Inflammatory macrophage treated with lipopolysaccharide for 1 hour (primary cell): ENCODE results near the gene MPC2.
A peak's percentile ranks its signal among the peaks of the same experiment; 100 is the strongest.
"Not testable (repeated sequence)": the region's sequence is repeated elsewhere in the genome, so short reads cannot be mapped to it uniquely, and the experiment has no call there.

Experiments used
- DNase-seq, 2 donors: peaks; one replicate each; pipeline ENCODE4 v3.0.0-alpha.2; 2020 to 2022

The MPC2 gene

DNA sequence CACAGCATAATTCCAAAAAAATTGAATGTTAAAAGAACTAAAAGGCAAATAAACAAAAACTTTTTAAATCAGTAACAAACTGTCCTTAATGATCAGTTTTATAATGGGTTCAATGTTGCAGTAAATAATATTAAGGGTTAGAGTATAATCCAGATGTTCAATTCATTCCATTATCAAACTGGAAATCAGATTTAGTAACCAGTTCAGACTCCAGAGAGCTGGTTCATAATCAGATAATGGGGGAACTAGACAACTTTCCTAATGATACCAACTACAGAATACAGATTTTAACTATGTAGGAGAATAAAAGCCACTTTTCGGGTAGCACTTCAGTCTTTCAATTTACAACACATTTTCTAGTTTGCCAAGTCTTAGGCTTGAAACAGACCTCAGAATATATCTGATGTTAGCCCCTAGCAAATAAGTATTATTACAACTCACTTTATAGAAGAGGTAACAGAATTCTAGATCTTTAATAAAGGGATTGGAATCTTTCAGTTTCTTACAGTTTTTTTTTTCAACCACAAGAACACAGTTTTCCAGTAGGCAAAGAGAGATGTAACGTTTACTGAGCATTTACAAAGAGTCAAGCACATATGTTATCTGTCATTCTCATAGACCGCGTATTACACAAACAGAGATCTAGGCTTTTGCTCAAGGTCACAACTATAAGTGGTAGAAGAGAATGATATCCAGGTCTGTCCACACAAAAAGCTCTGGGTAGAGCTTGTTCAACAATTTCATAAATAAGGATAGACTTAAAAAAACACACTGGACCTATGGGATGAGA, 2.3 kb downstream of the MPC2 start:
- no peak for DNase-seq

DNA sequence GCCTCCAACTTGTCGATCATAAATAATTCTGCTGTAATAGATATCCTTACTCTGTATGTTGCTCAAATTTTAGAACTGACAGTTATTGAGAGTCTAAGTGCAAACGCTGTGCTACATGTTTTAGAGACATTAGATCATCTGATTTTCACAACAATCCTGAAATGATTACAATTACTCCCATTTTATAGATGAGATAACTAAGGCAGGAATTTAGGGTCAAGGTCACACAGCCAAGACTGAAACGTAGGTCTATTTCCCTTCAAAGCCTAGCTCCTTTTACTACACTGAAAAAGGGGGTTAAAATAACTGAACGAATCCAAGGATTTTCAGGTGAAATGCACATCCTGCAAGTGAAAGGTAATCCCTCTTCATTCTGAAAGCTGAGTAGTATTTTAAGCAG, 3.1 kb downstream of the MPC2 start:
- DNase-seq, result no peak

DNA sequence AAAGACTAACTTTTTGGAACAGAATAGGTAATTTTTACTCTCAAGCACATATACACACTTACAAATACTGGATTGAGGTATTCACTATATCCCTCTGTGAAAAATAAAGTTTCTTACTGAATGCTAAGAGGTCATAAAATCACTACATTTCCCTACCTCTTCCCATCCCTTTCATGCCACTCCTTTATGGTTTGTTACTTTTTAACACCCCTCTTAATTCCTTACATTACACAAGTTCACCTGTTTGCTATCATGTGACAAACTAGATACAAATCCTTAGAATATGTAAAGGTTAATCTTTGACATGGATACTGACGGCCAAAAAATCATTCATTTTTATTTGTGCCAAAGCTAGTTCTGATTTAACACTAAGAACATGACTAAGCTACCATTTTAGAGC, 7.1 kb downstream of the MPC2 start:
- no peak for DNase-seq

DNA sequence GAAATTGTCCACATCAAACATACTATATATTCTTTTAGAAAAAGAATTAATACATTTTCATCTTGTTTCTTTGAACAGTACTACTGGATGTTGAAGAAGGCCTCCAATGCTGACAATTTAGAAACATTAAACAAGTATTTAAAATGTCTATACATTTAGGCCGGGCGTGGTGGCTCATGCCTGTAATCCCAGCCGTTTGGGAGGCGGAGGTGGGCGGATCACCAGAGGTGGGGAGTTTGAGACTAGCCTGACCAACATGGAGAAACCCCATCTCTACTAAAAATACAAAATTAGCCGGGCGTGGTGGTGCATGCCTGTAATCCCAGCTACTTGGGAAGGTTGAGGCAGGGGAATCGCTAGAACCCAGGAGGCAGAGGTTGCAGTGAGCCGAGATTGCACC, 8.0 kb downstream of the MPC2 start:
- not testable (repeated sequence) for DNase-seq

DNA sequence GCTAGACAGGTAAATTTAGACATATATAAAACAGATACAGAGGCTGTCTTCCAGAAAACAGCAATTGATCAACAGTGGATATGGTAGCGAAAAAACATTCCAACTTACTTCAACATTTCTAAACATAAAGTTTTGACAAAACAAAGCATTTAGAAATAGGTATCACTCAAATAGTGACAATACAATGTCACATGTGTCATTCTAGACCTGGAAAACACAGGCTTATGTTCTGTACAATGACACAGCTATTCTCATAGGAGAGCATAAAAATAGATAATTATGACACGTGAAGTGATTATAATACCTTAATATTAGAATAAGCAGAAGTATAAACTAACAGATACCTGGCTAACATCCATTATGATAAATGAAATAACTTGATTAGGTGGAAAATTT, 8.4 kb downstream of the MPC2 start:
- no peak for DNase-seq

DNA sequence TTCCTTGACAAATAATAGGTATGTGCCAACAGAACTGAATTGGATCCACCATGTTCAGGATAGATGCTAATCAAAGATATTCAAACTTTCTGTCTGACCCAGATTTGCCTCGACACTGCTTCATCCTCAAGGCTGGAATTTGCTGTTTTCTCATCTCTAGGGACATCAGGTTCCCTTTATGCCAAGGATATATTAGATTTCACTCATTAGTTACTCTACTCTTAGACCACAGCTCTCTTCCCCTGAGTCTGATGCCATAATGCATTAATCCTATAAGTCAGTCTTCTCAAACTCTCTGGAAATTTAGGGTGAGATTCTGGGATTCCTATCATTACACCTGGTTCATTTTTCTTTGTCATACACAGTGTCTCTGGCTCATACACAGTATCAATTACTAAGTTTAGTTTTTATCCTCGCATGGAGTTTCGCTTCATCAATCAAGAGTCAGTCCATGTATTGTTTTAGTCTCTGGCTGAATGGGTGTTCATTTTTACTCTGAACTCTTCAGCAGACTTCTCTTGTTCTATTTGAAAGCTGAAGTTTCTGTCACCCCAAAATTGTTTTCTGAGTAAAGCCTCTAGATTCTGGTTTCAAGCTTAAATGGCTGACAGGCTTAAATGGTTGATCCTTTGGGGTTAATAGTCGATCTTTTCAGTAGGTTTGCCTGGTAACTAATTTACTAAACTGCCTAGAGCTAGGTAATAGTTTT, 9.7 kb downstream of the MPC2 start:
- DNase-seq, result no peak

DNA sequence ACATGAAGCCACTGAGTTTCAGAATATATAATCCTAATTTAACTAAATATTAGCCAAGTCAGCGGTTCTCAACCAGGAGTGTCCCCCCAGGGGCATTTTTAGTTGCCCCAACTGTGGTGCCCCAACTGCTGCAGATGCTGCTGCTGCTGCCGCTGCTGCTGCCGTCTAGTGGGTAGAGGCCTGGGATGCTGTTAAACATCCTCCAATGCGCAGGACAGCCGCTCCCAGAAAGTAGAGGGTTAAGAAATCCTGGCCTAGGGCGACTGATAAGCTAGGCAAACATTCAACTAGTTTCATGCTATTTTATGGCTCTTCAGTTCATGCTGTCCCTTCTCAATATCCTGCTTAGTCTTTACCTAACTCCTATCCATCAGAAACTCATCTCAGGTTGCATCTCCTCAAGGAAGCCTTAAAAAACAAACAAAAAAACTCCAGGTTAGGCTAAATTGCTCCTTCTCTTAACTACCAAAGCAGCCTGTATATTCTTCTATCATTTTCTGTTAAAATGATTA, 10.3 kb downstream of the MPC2 start:
- no peak for DNase-seq

DNA sequence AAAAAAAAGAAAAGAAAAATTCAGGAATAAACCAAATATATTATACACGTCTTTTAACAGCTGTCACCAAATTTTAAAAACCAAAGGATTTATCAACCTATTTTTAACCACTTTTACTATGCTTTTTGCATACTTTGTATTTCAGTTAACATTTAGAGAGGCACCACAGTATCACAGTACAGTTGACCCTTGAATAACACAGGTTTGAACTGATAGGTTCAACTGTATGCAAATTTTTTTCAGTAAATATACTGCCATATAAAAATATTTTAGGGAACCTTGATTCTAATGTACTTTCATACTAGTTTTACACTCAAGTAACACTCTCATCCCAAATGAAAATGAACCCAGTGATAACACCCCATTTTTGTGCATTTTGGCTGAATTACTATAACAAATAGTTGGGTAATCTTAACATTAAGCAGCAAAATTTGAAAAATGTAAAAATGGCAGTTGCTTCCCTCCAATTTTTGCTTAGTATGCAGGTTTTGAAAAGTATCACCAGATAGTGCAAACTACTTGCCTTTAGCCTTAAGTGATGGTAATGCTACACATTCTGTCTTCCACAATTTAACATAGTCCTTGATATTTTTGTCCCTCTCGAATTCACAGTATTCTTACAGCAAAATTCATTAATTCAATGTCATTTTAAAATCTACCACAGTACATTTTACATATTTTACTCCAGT, 12.2 kb downstream of the MPC2 start:
- DNase-seq, result no peak

DNA sequence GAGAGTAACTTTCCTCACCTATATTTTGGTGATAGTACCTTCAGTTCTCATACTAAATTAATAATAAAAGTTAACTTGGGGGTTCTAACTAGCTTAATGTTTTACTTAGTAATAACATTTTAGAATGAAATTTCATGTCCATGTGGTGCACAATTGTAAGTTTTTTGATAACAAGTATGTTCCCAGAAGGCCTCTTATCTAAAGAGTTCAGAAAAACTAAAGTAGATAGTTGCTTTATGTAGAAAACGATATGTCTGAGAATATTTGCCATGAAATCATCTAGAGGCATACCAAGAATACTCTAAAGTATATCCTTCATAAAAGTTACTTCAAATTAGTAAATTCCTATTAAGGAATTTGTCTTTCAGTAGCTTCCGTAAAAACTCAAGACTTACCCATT, 12.8 kb downstream of the MPC2 start:
- DNase-seq, result no peak

DNA sequence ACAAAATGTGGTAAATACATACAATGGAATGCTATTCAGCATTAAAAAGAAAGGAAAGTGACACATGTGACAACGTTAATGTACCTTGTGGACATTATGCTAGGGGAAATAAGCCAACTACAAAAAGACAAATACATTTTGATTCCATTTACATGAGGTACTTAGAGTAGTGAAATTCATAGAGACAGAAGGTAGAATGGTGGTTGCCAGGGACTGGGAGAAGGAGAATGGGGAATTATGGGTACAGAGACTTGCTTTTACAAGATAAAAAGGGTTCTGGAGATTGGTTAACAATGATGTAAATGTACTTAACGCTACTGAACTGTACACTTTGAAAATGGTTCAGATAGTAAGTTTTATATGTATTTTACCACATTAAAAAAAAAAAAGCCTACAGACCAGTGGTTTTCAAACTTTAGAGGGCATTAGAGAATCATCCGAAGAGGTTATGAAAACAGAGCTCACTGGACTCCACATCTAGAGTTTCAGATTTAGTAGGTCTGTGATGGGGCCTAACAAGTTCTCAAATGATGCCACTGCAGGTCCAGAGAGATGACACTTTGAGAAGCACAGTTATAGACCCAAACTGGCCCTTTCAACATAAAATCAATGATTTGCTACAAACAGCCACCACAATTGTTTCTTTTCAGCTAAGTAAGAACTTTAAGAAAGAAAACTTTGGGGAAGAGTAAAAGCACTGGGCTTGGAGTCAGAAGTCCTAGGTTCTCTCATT, 13.4 kb downstream of the MPC2 start:
- DNase-seq, result no peak

DNA sequence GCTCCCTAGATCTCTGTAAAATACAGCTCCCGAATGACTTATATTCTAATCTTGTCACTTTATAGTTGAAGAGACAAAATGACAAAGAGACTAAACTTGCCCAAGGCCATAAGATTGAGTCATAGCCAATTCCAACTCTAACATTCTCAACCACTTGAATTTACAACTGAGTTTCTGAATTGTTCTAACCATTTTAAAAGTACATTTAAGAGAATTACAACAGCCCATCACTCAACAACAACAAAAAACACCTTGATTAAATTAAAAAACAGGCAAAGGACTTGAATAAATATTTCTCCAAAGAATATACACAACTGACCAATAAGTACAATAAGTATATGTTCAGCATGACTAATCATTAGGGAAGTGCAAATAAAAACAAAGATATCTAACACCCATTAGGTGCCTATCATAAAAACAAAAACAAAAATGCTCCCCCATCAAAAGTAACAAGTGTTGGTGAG, 14.2 kb downstream of the MPC2 start:
- DNase-seq, result no peak

DNA sequence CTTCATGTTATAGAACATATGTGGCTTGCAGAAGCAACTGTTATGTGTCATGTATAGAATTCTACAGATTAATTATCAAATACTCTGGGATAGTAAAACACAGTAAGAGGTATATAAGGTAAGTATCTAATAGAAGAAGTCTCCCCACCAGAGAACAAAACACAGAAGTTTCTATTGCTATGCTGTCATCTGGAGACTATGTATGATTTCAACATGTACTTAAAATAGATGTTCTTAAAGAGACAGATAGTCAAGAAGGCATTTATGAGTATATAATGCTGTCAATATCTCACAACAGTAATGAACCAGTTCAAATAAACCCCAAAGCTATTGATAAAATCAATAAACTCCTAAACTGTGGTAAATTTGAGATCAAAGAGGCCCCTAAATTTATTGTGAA, 14.8 kb downstream of the MPC2 start:
- DNase-seq, result peak; percentile 30 to 44

DNA sequence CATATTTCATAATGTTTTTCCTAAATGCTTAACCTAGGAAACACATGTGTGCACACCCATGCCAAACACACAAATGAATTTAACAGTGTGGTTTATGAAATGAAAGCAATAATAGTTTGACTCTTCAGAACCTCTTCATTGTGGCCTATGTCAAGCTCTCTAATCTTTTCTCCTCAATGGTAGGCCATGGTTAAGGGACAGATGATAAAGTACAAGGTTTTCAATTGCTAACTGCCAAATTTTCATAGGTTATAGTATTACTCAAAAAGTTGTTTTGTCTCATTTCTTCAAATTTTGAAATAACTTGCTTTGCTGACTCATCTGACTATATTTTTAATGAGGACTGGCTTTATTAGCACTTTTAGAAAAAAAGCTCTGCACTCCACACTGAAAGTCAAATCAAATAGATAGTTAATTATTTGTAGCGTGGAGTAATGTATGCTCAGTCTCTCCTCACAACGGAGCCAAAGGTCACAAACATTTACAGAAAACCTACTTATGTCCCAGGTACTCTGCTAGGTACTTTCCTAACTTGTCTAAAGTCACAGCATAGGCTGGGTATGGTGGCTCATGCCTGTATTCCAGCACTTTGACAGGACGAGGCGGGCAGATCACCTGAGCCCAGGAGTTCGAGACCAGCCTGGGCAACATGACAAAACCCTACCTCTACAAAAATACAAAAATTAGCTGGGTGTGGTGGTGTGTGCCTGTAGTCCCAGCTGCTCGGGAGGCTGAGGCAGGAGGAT, 19.9 kb downstream of the MPC2 start:
- DNase-seq, result no peak

DNA sequence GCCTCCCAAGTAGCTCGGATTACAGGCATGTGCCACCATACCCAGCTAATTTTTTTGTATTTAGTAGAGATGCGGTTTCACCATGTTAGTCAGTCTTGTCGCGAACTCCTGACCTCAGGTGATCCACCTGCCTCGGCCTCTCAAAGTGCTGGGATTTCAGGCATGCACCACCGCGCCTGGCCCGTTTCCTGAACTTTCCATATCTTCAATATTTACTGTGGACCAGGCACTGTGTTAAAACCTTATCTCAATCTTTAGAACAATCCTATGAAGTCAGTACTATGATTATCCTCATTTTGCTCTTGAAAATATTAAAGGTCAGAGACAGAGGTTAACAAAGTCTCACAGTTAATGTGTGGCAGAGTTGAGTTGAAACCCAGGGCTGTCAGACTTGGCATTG, 21.3 kb downstream of the MPC2 start:
- DNase-seq, result no peak

DNA sequence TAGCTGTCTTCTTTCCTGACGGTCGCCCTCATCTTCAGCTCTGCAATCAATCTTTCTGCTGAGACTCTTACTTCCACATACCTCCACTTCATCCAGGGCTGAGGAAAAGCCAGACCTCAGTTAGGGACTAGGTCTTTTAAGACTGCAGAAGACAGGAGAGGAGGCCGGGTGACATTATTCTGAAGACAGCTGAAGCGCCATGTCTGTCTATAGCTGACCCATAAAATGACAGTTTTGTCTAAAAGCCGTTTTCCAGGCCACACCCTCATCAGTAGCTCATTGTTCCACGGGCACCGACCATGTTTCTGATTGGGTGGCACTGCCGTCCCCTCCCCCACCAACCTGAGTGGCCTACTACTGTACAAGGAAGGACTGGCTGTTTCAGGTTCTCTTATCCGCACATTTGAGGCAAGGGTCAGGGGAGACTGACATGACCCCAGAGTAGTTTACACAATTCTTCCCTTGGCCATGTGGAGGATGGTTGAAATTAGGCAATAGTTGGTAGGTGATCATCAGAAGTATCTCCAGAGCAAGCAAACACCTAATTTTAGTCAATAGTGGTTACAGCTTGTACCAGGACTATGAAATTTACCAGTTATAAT, 22.9 kb downstream of the MPC2 start, which contains the start of gene ADCY10:
TSS of gene ADCY10 (minus strand) at position 240 of the 602 bp plus-strand sequence. CDS start 8,994 bp downstream, outside the sequence.
- DNase-seq, result no peak

DNA sequence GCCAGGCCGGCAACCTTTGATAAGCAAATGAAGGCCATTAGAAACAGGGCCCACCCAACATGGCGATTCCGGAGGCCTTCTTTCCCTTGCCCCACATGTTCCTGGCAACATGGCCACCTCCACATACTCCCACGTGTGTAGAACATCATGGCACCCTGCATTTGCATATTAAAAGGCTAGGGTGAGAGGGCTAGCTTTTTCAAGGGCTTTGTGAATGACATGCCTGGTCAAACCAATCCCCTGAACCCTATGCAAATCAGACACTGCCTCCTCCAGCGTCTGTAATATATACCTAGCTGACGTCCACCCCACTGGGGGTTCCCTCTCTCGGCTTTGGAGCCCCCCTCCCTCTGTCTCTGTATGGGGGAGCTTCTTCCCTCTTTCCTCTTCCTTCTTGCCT, 24.6 kb downstream of the MPC2 start:
- no peak for DNase-seq

DNA sequence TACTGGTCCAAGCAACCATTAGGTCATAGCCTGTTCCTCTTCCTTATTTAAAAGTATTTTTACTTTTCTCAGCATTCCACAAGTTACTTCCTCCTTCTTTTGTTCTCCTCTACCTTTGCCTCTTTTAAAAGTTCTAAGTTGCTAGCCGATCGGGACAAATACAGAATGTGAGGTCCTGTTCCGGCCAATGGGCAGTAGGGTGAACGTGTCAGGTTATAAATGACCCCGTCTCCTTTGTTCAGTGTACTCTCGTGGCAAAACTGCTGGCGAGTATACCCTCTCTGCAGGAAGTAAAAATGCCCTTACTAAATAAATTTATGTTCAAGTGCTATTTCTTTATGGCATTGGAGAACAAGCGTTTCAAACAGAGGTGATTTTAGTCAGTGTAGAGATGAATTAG, 25.5 kb downstream of the MPC2 start:
- no peak for DNase-seq

DNA sequence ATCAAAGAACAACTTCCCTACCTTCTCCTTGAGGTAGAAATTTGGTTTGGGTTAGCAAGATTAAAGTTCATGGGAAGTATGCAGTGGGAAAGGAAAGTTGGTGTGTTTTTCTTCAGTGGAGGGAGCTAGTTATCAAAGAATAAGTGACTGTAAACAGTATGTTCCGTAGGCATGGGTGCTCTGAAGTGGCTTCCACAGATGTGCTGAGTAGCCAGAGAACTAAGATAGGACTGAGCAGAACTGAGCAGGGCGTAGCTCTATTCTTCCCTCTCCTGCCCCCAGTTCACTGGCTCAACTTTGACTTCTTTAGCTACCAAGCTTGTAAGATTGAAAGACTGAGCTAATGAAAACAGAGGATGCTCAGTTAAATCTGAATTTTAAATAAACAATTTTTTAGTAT, 26.3 kb downstream of the MPC2 start:
- DNase-seq, result no peak

DNA sequence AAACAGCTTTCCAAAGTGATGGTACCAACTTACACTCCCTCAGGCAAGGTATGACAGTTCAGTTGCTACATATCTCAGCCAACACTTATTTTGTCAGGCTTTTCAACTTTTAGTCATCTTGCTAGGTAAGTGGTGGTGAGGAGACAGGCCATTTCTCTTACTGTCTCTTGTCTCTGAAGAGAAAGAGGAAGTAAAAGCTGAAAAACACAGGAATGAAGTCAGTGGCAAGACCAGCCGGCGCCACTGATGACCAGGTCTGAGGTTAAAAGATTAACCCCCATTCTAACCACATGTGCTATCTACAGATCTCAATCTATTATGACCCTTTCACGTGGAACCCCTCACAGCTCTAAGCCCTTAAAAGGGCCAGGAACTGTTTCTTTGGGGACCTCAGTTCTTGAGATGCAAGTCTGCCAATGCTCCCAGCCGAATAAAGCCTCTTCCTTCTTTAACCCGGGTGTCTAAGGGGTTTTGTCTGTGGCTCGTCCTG, 27.1 kb downstream of the MPC2 start:
- no peak for DNase-seq

DNA sequence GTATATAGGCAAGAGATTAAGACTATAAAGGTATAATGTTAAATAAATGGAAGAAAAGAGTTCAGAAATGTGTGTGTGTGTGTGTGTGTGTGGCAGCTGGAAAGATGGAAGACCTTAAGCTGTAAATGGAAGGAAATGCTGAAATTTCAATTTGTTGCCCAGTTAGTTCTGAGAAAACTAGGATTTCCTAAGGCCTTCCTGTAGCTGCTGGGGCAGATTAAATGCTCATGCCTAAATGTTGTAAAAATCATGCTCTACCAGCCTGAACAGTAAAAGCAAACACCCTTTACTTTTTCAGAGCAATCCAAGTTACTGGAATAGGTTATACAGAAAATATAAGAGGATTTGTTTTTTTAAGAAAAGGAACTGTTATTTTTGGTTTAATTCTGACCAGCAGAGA, 31.2 kb downstream of the MPC2 start:
- peak in 1 of 2 donors; percentile 43 for DNase-seq

DNA sequence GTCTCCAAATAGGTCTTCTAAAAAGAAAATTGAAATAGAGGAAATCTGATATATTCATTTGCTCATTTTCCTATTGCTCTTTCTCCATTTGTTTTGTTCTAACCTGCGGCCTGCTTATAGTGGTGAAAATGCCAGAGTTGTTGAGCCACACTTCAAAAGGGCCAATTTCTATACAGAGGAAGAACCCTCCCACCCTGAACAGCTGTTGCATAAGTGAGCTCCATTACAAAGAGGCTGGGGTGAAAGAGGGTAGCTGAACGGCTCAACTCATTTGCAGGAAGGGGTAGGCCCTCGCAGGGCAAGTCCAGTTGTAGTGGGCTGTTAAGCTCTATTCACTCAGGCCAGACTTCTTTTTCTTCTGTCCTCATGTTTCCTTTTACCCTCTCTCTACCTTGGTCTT, 31.7 kb downstream of the MPC2 start:
- peak; percentile 71 to 79 for DNase-seq
